PC-3 (cell line): Measurements from ENCODE around the gene ATP6AP1. TPM values are rescaled to one million over a fixed set of nuclear protein-coding genes. Genes with fewer than 3 reads are reported as not detected.
"Not testable (repeated sequence)": the region's sequence is repeated elsewhere in the genome, so short reads cannot be mapped to it uniquely, and the experiment has no call there.

Experiments
- ATAC-seq: fragments of 200-7000 bp; cut with Tn5 transposase; 2 replicates; pipeline ENCODE4 v1.9.1; 2020; ENCODE audit warnings: mild to moderate bottlenecking, moderate library complexity
- BruUV-seq: library from RNA; stranded (reverse); fragments of 400-500 nt; replicated peaks from 2 replicates; lab custom pipeline; 2021; lab: Mats Ljungman, UMichigan
- CTCF ChIA-PET: fragments of 300-600 bp; sonication (Branson Sonifier 250); formaldehyde crosslinking; loops from one replicate; lab custom pipeline; 2022; ENCODE audit warnings: antibody characterized with exemption; lab: Charles Lee
- POLR2A ChIA-PET: fragments of 300-600 bp; sonication (Branson Sonifier 250); formaldehyde crosslinking; loops from one replicate; lab custom pipeline; 2022; ENCODE audit warnings: antibody characterized with exemption; ENCODE audit not compliant: unreplicated experiment; lab: Charles Lee
- DNase-seq: peaks from one replicate; pipeline ENCODE4 v3.0.0-alpha.2; 2015
- H2AFZ ChIP-seq: fragments of 300-600 bp; sonication (generic); 2 replicates; pipeline ENCODE4 v1.6.0; 2016; ENCODE audit warnings: antibody characterized with exemption, low read length
- H3F3A ChIP-seq: fragments of 300-600 bp; sonication (generic); one replicate; pipeline ENCODE4 v1.6.0; 2017; ENCODE audit warnings: antibody characterized with exemption, low read length, control low read depth, mild to moderate bottlenecking; ENCODE audit not compliant: unreplicated experiment
- H3K27ac ChIP-seq: fragments of 300-600 bp; sonication (generic); 2 replicates; pipeline ENCODE4 v1.5.1; 2016; ENCODE audit warnings: mild to moderate bottlenecking, low read length
- H3K27me3 ChIP-seq: fragments of 300-600 bp; sonication (generic); 2 replicates; pipeline ENCODE4 v1.6.1; 2016; ENCODE audit warnings: low read length, mixed read lengths
- H3K36me3 ChIP-seq: fragments of 300-600 bp; sonication (generic); 2 replicates; pipeline ENCODE4 v1.6.1; 2016; ENCODE audit warnings: low read depth, mixed run types, low read length, mixed read lengths
- H3K4me1 ChIP-seq: fragments of 300-600 bp; sonication (generic); 2 replicates; pipeline ENCODE4 v1.5.1; 2016; ENCODE audit warnings: low read length; ENCODE audit not compliant: insufficient read depth
- H3K4me2 ChIP-seq: fragments of 300-600 bp; sonication (generic); 2 replicates; pipeline ENCODE4 v1.6.0; 2016; ENCODE audit warnings: low read length
- H3K4me3 ChIP-seq: fragments of 300-600 bp; sonication (generic); 2 replicates; pipeline ENCODE4 v1.5.1; 2016; ENCODE audit warnings: mild to moderate bottlenecking, low read length, mixed read lengths
- H3K79me2 ChIP-seq: fragments of 300-600 bp; sonication (generic); 2 replicates; pipeline ENCODE4 v1.6.1; 2017; ENCODE audit warnings: low read length, mixed read lengths
- H3K9ac ChIP-seq: fragments of 300-600 bp; sonication (generic); 2 replicates; pipeline ENCODE4 v1.6.0; 2016; ENCODE audit warnings: mild to moderate bottlenecking, low read length
- H3K9me2 ChIP-seq: fragments of 300-600 bp; sonication (generic); replicated peaks from 2 replicates; pipeline ENCODE4 v1.6.1; 2016; ENCODE audit warnings: mixed run types, low read length, mixed read lengths
- H3K9me3 ChIP-seq: fragments of 300-600 bp; sonication (generic); 2 replicates; pipeline ENCODE4 v1.6.1; 2016; ENCODE audit warnings: low read length, mixed read lengths
- H4K20me1 ChIP-seq: fragments of 300-600 bp; sonication (generic); 2 replicates; pipeline ENCODE4 v1.6.1; 2016; ENCODE audit warnings: low read length, mixed read lengths
- EZH2 ChIP-seq: fragments of 300-600 bp; sonication (generic); IDR thresholded peaks from one replicate; pipeline ENCODE4 v1.6.1; 2017; ENCODE audit warnings: antibody characterized with exemption, mild to moderate bottlenecking, low read length; ENCODE audit not compliant: unreplicated experiment
- EZH2phosphoT487 ChIP-seq: fragments of 300-600 bp; sonication (generic); IDR thresholded peaks from 2 replicates; pipeline ENCODE4 v1.6.1; 2018; ENCODE audit warnings: mild to moderate bottlenecking, antibody characterized with exemption, low read length, borderline replicate concordance
- intact Hi-C: fragments of 100-400 bp; cut with micrococcal nuclease; formaldehyde crosslinking; loops from 2 replicates; pipeline ENCODE4 v1.9.0; 2023
- total RNA-seq: library from RNA; depleted of rRNA; stranded (reverse); fragments of >200 nt; gene quantifications from 2 replicates; pipeline ENCODE4 v1.2.3, GENCODE V29; 2014
- TF ChIP-seq, protein P1 (sequence below): fragments of 300-600 bp; sonication (generic); conservative IDR thresholded peaks from 2 replicates; pipeline ENCODE4 v1.5.1; 2017; ENCODE audit warnings: antibody characterized with exemption, low read depth, mild to moderate bottlenecking, low read length

The ATP6AP1 gene
- total RNA-seq, 1 experiment from 2014 or later: 68.7 TPM

DNA sequence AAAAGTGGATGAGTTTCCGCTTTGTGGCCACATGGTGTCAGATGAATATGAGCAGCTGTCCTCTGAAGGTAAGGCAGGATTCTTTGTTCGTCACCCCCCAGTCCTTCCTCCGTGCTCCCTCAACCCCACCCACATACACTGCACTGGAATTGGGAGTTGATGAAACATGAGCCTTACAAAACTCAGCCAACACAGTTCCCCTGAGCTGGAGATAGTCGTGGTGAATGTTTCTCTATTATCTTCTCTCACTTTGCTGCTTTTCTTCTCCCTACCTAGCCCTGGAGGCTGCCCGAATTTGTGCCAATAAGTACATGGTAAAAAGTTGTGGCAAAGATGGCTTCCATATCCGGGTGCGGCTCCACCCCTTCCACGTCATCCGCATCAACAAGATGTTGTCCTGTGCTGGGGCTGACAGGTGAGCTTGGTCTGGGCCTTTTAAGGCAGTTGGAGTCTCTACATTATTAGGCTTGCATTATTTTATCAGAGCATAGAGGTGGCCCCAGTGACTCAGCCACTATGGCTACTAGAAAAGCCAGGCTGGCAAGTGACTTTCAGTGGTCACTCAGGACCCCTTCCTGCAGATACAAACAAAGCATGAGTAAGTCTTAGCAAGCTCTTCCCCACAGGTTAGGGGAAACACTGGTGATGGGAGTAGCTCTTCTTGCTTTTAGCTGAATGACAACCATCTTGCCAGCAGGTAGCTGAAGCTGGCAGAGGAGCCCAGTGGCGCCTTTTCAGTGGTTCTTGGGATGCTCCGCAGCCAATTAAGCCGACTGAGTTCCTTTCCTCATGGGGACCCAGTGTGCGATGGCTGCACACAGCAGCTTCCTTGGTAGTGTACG is 28.7 kb upstream of the ATP6AP1 start:
- H3K9me3 ChIP-seq: no peaks in the 10 kb centered on the region
- H3K4me1 ChIP-seq: peaks cover 12% of the 10 kb centered on the region; the same call in 1 of the 2 replicates
- H3K79me2 ChIP-seq: peaks cover 32% of the 10 kb centered on the region
- TF ChIP-seq EZH2phosphoT487: no peak
- TF ChIP-seq, protein P1, sequence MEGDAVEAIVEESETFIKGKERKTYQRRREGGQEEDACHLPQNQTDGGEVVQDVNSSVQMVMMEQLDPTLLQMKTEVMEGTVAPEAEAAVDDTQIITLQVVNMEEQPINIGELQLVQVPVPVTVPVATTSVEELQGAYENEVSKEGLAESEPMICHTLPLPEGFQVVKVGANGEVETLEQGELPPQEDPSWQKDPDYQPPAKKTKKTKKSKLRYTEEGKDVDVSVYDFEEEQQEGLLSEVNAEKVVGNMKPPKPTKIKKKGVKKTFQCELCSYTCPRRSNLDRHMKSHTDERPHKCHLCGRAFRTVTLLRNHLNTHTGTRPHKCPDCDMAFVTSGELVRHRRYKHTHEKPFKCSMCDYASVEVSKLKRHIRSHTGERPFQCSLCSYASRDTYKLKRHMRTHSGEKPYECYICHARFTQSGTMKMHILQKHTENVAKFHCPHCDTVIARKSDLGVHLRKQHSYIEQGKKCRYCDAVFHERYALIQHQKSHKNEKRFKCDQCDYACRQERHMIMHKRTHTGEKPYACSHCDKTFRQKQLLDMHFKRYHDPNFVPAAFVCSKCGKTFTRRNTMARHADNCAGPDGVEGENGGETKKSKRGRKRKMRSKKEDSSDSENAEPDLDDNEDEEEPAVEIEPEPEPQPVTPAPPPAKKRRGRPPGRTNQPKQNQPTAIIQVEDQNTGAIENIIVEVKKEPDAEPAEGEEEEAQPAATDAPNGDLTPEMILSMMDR: no peak
- TF ChIP-seq EZH2: no peak
- H3K27ac ChIP-seq: peak overlapping the region; percentile 98
- peaks cover 25% of the 10 kb centered on the region for H3K36me3 ChIP-seq
- DNase-seq (no peak), ATAC-seq (no peak)
- H2AFZ ChIP-seq: no peak overlapping the region
- H3F3A ChIP-seq: peaks cover 22% of the 10 kb centered on the region
- H3K4me2 ChIP-seq: peak overlapping the region; percentile 97
- peak overlapping the region; percentile 99 for H3K9ac ChIP-seq
- H3K4me3 ChIP-seq: peak overlapping the region; percentile 90
- H3K9me2 ChIP-seq: no peaks in the 10 kb centered on the region
- intact Hi-C loops: loop anchor here (10.0 kb wide), 1 partner anchor 55 kb away; the partner anchor contains the start of gene PLXNA3
- CTCF ChIA-PET: no interaction called here
- no TSS peak for BruUV-seq
- peaks cover 24% of the 10 kb centered on the region for H4K20me1 ChIP-seq
- POLR2A ChIA-PET: no interaction called here
- no peaks in the 10 kb centered on the region for H3K27me3 ChIP-seq

DNA sequence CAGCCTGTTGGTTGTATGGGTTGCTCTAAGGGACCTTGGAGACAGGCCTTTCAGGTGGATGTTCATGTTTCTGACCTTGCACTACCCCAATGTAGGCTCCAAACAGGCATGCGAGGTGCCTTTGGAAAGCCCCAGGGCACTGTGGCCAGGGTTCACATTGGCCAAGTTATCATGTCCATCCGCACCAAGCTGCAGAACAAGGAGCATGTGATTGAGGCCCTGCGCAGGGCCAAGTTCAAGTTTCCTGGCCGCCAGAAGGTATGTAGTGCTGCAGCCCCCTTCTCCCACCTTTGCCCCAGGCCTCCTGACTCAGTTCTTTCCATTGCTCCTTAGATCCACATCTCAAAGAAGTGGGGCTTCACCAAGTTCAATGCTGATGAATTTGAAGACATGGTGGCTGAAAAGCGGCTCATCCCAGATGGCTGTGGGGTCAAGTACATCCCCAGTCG is 28.1 kb upstream of the ATP6AP1 start:
- H3K9me3 ChIP-seq, DNase-seq, H3K27me3 ChIP-seq, intact Hi-C loops, H2AFZ ChIP-seq, ATAC-seq, H3K9me2 ChIP-seq, H3K27ac ChIP-seq, H3K9ac ChIP-seq, POLR2A ChIA-PET, BruUV-seq, CTCF ChIA-PET: not testable (repeated sequence)
- Histone ChIP-seq H3F3A (peaks cover 22% of the 10 kb centered on the region), H3K36me3 (peaks cover 25% of the 10 kb centered on the region), H3K4me2 (peak overlapping the region; percentile 97), H3K4me3 (peak overlapping the region; percentile 90), H4K20me1 (peaks cover 24% of the 10 kb centered on the region), H3K79me2 (peaks cover 32% of the 10 kb centered on the region), H3K4me1 (peaks cover 12% of the 10 kb centered on the region; the same call in 1 of the 2 replicates)

DNA sequence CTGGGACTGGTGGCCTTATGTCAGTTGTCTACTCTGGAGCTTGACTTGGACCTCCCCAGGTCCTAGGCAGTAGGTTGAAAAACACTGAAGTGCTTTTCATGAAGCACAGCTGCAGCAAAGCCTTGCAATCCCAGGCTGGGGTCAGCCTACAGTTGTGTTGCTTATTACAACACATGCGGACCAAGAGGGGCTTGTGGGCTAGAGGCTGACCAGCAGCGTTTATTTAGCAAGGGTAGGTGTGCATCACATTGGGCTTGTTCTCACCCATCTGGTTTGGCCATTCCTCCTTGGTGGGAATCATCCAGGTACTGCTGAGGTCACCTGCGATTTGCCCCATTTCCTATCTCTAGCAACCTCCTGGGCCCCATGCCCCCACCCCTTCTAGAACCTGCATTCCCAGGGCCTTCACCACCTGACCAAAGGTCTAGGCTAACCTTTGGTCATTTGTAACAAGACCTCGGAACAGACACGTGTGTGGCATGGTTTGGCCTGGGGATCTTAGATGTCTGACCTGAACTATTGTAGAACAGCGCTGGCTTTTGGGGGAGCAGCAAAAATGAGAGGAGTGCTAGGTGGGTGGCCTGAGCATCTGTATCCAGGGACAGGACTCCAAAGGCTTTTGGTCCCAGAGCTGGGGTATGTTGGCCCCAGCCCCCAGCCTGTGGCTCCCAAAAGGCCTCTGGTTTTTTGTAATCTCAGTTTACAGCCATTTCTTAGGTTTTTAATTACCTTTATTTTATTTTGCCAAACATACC is 27.3 kb upstream of the ATP6AP1 start:
- intact Hi-C loops: no loop called here
- CTCF ChIA-PET: no interaction called here
- Histone ChIP-seq H4K20me1 (peaks cover 24% of the 10 kb centered on the region), H3K27ac (no peak overlapping the region), H3K9ac (no peak overlapping the region), H3K9me3 (no peaks in the 10 kb centered on the region), H3K27me3 (no peaks in the 10 kb centered on the region), H3K9me2 (no peaks in the 10 kb centered on the region), H3F3A (peaks cover 22% of the 10 kb centered on the region), H3K4me3 (no peak overlapping the region), H3K4me2 (0 out of 2 replicates have a peak overlapping the region, but pooled peaks have one; percentile 4), H3K36me3 (peaks cover 25% of the 10 kb centered on the region), H3K79me2 (peaks cover 32% of the 10 kb centered on the region), H3K4me1 (peaks cover 12% of the 10 kb centered on the region; the same call in 1 of the 2 replicates), H2AFZ (no peak overlapping the region)
- ATAC-seq (peak; percentile 0; the same call in 1 of the 2 replicates), DNase-seq (peak; percentile 30)
- POLR2A ChIA-PET: no interaction called here
- no TSS peak for BruUV-seq
- TF ChIP-seq EZH2phosphoT487 (no peak), EZH2 (no peak)
- TF ChIP-seq, protein P1: no peak
